Limb (tissue), 2 donors: ENCODE results near the gene VSIG10.
"Not testable (repeated sequence)": the region's sequence is repeated elsewhere in the genome, so short reads cannot be mapped to it uniquely, and the experiment has no call there.

Experiments
- DNase-seq, 2 donors: peaks; one replicate each; pipeline ENCODE4 v3.0.0-alpha.2; 2016; ENCODE audit errors: extremely low spot score in 2 of 2

The VSIG10 gene

DNA sequence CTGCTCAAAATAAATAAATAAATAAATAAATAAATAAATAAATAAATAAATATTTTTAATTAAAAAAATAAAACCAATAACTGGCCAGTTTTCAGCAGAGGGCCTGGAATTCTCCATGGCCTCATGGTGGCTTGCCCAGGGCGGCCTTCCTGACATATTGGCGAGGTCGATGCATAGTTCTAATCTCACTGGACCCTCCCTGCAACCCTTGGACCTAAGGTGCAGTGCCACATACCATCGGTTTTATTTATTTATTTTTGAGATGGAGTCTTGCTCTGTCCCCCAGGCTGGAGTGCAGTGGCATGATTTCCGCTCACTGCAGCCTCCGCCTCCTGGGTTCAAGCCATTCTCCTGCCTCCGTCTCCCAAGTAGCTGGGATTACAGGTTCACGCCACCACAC, 3.9 kb upstream of the VSIG10 start:
- no peak for DNase-seq

- DNase-seq: no peak
Observed at GRCh38 chr12:118107011-118107410, 3.2 kb upstream of the VSIG10 start.

GRCh38 chr12:118103201-118103600, 610 bp downstream of the VSIG10 start:
- DNase-seq: peak in 1 of 2 donors; percentile 11

- no peak for DNase-seq
Observed at GRCh38 chr12:118102609-118103008, 1.2 kb downstream of the VSIG10 start.

DNA sequence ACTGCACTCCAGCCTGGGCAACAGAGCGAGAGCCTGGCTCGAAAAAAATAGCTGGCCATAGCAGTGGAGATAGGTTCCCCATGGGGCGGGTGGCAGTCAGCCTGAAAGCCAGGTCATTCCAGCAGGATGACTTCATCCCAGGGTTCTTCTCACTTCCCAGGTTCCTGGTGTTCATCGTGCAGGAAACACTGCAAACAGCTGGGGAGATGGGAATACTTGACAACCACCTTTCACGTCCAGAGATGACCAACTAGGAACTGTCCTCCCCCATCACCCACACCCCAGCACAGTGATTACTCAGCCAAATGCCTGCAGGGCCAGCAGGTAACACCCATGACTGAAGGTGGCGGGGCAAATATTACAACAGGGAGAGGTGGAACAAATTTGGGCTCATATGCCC, 1.7 kb downstream of the VSIG10 start:
- no peak for DNase-seq

DNA sequence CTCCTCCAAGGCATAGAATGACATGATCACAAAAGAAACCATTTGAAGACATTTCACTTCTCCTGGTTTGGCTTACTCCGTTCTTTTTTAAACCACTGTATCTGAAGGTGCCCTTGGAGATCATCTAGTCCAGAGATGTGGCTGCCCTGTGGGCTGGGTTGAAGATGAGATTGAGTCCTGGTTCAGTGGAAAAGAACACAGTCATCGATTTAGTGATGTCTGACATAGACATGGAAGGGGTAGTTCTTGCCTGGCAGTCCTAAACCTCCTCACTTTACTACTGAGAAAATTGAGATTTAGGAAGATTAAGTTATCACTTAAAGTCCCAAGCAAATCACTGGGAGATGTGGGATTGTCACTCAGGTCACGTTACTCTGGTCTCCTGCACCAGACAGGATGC, 2.8 kb downstream of the VSIG10 start:
- no peak for DNase-seq

DNA sequence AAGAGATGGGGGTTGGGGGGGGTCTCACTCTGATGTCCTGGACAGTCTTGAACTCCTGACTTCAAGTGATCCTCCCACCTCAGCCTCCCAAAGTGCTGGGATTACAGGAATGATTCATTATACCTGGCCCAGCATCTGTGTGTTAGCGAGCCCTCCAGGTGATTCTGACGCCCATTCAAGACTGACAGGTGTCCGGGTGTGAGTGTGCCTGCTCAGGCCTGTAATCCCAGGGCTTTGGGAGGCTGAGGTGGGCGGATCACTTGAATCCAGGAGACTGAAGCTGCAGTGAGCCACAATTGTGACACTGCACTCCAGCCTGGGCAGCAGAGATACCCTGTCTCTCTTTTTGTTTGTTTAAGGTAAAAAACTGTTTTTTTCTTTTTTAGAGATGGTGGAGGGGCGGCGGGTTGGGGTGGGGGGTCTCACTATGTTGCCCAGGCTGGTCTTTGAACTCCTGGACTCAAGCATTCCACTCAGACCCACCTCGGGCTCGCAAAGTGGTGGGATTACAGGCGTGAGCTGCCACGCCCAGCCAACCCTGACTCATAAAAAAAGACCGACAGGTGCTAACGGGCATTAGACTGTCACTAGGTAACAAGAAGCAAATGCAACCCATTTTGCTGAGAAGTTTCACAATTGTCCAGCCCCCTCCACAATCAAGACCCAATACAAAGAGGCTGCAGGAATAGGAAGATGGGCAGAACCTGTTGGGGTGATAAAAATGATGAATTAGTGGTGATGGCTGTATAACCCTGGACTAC, 4.7 kb downstream of the VSIG10 start:
- no peak for DNase-seq

- DNase-seq: no peak
Observed at GRCh38 chr12:118098401-118098800, 5.4 kb downstream of the VSIG10 start.

GRCh38 chr12:118094039-118094438, 9.8 kb downstream of the VSIG10 start:
- DNase-seq: no peak

DNA sequence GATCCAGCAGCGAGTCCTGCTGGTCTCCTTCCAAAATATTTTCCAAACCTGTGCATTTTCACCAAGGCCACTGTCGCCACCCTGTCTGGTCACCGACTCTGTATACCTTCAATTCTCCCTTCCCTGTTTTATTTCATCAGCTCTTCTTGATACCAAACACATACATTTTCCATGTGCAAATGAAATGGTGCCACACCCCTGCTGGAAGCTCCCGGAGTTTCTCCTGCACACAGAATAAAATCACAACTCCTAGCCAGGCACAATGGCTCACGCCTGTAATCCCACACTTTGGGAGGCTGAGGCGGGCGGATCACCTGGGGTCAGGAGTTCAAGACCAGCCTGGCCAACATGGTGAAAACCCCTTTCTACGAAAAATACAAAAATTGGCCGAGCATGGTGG, 14.0 kb downstream of the VSIG10 start:
- DNase-seq: no peak

- DNase-seq: no peak
Observed at GRCh38 chr12:118082161-118082560, 21.6 kb downstream of the VSIG10 start.

- not testable (repeated sequence) for DNase-seq
Observed at GRCh38 chr12:118081521-118081920, 22.3 kb downstream of the VSIG10 start.

DNA sequence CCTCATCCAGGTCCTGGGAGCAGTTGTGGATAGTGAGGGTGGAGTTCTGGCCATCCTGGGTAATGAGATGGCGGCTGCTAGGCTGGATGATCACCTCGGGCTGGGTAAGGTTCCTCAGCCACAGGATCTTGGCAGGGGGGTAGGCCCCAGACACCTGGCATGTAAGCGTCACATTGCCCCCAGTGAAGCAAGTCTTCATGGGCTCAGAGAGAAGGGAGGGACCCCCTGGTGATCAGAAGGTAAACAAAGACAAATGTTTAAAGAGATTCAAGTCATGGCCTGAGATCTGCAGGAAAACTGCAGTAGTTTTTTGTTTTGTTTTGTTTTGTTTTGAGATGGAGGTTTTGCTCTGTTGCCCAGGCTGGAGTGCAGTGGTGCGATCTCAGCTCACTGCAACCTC, 30.0 kb downstream of the VSIG10 start:
- DNase-seq: no peak

GRCh38 chr12:118070650-118071049, 33.2 kb downstream of the VSIG10 start:
- no peak for DNase-seq

- no peak for DNase-seq
Observed at GRCh38 chr12:118068445-118068844, 35.4 kb downstream of the VSIG10 start.

- DNase-seq: no peak
Observed at GRCh38 chr12:118065380-118065779, 38.4 kb downstream of the VSIG10 start.

GRCh38 chr12:118064608-118065007, 39.2 kb downstream of the VSIG10 start:
- DNase-seq: no peak

DNA sequence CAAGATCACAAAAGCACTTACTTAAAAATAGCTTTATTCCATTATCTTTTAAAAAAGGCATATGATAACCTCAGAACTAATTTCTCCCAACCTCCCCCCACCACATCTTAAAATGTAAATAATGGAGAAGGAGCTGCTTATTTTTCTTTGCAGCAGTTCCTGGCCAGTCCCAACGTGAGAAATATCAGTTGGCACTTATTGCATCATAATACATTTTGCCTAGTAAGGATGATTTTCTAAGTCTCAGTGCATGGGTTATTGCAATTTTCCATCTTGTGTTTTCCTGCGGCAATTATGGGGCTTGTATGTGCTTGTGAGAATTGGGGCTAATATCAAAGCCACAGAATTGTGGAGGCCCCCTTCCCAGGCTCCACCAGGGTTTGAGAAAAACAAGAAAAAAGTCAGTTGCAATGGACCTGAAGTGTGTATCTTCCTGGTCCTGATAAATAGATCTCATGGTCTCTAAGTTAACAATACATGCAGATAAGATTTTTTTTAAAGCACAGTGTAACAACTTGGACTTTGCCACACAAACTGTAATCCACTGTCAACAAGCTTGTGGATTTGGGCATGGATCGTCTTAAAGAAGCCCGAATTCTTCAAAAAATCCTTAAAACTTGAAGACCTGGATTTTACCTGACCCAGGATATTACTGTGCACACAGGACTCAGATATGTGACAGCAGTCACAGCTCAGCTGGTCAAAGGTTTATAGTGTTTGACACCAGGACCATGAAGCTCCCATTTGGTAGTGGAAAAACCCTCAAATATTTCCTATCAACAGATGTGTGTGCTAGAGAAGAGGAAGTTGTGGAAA, 40.0 kb downstream of the VSIG10 start:
- no peak for DNase-seq

GRCh38 chr12:118061873-118062843, 41.7 kb downstream of the VSIG10 start:
- DNase-seq: peak; percentile 35 to 68

DNA sequence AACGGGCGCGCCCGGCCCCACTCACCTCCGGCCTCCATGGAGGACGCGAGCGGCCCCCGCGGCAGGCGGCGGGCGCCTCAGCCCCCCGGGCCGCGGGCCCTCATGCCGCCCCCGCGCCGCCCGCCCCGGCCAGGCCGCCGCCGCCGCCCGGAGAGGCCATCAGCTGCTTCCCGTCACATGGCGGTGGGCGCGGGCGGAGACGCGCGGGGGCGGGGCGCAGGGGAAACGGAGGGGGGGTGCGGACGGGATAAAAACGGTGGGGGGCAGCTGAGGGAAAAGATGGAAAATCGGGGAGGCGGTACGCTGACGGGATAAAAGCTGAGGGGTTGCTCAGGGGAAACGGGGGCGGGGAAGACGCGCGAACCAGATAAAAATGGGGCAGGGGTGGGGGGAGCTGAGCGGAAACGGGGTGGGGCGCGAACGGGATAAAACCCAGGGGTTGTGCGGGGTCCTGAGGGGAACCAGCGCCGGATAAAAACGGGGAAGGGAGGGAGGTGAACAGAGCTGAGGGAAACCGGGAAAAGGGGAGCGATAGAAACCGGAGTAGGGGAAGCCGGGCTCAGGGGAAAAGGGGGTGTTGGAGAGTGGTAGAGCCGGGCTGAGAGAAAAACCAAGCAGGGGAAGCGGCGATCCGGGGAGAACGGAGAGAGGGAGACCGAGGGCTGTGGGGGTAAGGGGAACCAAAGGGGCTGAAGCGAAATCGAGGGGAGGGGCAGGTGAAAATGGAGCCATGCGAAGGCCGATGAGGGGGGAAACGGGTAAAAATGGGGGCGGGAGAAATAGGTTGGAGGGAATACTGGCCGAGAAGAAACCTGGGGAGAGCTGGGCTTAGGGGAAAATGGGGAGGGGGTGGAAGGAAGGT, 42.6 kb downstream of the VSIG10 start, which contains the start of gene WSB2:
TSS of gene WSB2 (minus strand) at position 169 of the 862 bp plus-strand sequence. CDS start at position 38, 131 bp downstream.
- peak; percentile 63 to 90 for DNase-seq
